ENCODE data around the gene COA8.
"Not testable (repeated sequence)": the region's sequence is repeated elsewhere in the genome, so short reads cannot be mapped to it uniquely, and the experiment has no call there.

COA8 gene

DNA sequence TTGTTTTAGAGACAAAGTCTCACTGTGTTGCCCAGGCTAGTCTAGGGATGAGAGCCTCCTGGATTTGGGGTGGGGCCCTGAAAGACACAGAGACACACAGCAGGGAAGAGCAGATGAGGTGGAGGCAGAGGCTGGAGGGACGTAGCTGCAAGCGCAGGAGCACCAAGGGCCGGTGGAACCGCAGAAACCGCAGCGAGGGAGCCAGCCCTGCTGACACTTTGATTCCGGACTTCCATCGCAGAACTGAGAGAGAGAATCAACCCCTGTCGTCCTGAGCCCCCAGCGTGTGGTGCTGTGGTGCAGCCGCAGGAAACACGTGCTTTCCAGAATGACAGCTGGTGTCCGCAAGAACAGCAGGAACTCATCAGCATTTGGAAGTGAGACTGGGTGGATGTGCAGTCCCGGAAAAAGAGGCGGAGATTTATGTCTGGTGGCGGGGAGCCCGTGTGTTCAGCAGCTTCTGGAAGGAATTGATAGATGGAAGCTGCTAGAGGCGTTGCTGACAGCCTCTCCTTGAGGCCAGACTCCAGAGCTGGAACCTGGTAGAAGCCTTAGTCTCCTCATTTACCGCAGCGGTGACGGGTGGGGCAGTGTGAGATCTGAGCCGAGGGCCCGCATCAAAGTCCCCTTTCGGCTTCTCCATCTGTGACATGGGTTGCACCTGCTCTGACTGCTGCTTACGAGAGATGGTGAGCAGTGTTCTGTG, 44.4 kb downstream of the COA8 start:
- peak; percentile 64 for DNase-seq (ENCODE audit: extremely low spot score)
- ChIA-PET POLR2A (interaction anchor here (0.5 to 0.6 kb wide), 2 partner anchors 10 to 1455 kb away, joined by 5 to 7 read pairs; no protein-coding TSS in a partner anchor), CTCF (no interaction called here)
- TF ChIP-seq, protein P1, sequence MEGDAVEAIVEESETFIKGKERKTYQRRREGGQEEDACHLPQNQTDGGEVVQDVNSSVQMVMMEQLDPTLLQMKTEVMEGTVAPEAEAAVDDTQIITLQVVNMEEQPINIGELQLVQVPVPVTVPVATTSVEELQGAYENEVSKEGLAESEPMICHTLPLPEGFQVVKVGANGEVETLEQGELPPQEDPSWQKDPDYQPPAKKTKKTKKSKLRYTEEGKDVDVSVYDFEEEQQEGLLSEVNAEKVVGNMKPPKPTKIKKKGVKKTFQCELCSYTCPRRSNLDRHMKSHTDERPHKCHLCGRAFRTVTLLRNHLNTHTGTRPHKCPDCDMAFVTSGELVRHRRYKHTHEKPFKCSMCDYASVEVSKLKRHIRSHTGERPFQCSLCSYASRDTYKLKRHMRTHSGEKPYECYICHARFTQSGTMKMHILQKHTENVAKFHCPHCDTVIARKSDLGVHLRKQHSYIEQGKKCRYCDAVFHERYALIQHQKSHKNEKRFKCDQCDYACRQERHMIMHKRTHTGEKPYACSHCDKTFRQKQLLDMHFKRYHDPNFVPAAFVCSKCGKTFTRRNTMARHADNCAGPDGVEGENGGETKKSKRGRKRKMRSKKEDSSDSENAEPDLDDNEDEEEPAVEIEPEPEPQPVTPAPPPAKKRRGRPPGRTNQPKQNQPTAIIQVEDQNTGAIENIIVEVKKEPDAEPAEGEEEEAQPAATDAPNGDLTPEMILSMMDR (IDR thresholded peaks at IDR 0.05; ENCODE audit: control extremely low read depth, extremely low read depth, low read depth, missing control alignments) = no peak

DNA sequence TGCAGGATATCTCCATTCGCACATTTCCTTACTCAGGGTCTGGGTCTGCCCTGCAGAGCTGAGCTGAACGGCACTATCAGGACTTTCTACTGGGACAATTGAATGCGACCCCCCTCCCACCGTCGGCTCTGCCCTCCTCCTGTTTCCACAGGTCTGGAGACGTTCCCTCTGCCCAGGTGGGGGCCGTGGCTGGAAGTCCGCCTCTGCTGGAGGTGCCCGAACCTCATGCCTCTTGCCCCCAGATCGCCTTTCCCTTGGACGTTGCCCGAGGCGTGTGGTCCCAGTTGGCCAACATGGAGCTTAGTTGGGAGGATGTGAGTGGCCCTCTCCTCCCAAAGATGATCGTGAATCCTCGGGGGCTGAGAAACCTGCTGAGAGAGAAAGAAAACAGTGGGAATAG, 45.1 kb downstream of the COA8 start:
- TF ChIP-seq, protein P1 (IDR thresholded peaks at IDR 0.05; ENCODE audit: control extremely low read depth, extremely low read depth, low read depth, missing control alignments) = no peak

DNA sequence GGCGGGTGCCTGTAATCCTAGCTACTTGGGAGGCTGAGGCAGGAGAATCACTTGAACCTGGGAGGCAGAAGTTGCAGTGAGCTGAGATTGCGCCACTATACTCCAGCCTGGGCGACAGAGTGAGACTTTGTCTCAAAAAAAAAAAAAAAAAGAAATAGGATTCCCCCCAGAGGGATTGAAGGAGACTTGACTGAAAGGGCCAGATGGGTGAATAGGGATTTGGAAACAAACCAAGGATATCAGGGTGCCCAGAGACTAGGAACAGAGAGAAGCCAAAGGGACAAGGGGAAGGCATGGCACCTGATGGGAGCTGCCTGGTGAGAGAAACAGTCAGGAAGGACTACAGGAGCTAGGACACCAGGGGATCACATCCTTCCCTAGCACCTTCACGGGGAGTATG, 46.3 kb downstream of the COA8 start:
- POLR2A ChIA-PET; CTCF ChIA-PET; DNase-seq (ENCODE audit: extremely low spot score): not testable (repeated sequence)

More for the DNA sequence above, 45.1 kb downstream of the COA8 start:
- DNase-seq (ENCODE audit: extremely low spot score) = no peak
- ChIA-PET POLR2A (no interaction called here), CTCF (interaction anchor here (0.7 to 0.9 kb wide), 2 partner anchors 13 to 31 kb away, joined by 3 read pairs; no protein-coding TSS in a partner anchor)

DNA sequence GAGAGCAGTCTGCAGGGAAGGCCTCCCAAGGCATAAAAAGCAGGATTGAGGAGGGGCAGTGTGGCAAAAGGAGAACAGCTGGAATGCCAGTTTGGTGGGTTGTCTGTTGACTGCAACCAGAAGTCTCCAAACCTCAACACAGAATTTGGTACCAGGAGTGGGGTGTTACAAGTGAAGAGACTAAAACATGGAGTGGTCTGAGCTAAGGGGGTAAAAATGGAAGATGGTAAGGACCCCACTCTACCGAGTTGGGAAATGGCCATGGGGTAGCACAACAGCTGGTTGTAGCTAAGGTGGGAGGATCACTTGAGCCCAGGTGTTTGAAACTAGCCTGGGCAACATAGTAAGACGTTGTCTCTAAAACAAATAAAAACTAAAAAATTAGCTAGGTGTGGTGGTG, 48.5 kb downstream of the COA8 start:
- POLR2A ChIA-PET = no interaction called here
- no peak for DNase-seq (ENCODE audit: extremely low spot score)
- CTCF ChIA-PET = interaction anchor here (1.0 kb wide), 1 partner anchor 16 kb away, joined by 3 read pairs; no protein-coding TSS in a partner anchor
- TF ChIP-seq, protein P1 (IDR thresholded peaks at IDR 0.05; ENCODE audit: control extremely low read depth, extremely low read depth, low read depth, missing control alignments) = no peak

DNA sequence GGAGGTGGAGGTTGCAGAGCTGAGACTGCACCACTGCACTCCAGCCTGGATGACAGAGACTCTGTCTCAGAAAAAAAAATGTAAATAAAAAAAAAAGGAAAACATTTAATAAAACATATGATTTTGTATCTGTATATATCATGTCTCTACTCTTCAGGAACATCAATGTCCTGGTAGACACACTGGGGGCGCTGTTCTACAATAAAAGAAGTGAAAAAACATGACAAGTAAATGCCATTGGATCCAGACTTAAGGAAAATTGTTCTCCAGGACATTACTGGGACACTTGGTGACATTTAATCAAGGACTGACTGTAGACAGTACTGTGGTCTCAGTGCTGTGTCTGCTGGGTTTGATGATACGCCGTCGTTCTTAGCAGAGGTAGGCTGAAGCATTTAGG, 50.8 kb downstream of the COA8 start:
- no peak for DNase-seq (ENCODE audit: extremely low spot score)
- ChIA-PET POLR2A (interaction anchor here (0.6 kb wide), 1 partner anchor 13 kb away, joined by 4 read pairs; no protein-coding TSS in a partner anchor), CTCF (interaction anchor here (1.7 kb wide), 1 partner anchor 67 kb away, joined by 3 read pairs; no protein-coding TSS in a partner anchor)
- TF ChIP-seq, protein P1 (IDR thresholded peaks at IDR 0.05; ENCODE audit: control extremely low read depth, extremely low read depth, low read depth, missing control alignments) = no peak

DNA sequence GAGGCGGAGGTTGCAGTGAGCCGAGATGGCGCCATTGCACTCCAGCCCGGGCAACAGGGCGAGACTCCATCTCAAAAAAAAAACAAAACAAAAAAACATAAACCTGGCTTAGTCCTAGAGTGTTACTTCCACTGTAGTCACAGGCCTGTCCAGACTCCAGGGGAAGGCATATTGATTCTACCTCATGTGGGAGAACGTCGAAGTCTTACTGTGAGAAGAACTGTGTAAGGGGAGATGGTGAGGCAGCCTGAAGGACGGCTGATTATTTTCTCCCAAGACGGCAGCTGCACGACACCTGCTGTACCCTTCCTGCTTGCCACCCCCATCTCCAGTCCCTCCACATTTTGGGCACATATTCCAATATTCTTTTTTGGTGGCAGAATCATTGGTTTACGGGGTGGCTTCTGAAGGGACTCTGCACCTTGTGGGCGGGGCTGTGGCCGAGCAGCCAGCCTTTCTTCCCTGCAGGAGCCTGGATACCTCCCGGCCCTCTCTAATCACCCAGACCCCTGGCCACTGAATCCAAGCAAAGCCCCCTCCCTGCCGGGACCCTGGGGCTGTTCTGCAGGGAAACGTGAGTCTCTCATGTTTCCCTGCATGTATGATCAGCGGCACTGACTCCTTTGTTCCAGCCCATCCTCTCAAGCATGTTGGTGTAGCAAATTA, 54.0 kb downstream of the COA8 start:
- POLR2A ChIA-PET = no interaction called here
- CTCF ChIA-PET = interaction anchor here (0.7 to 1.4 kb wide), 2 partner anchors 26 to 32 kb away, joined by 3 read pairs; no protein-coding TSS in a partner anchor

More for the DNA sequence above, 54.0 kb downstream of the COA8 start:
- TF ChIP-seq, protein P1 (IDR thresholded peaks at IDR 0.05; ENCODE audit: control extremely low read depth, extremely low read depth, low read depth, missing control alignments) = no peak
- no peak for DNase-seq (ENCODE audit: extremely low spot score)
